Naive thymus-derived CD8-positive, alpha-beta T cell (primary cell): ENCODE measurements around the gene NEK6. TPM values are rescaled to one million over a fixed set of nuclear protein-coding genes. Genes with fewer than 3 reads are reported as not detected.

Experiments used
- ATAC-seq, 2 donors: fragments of 150-1000 bp; cut with Tn5 transposase in 1 of 2; sonication (Bioruptor Pico), chemical (Tn5 transposase) in 1 of 2; 1 replicate in 1 of 2; 2 replicates in 1 of 2; pipeline ENCODE4 v1.10.0; 2021; ENCODE audit warnings: mild to moderate bottlenecking in 2 of 2, moderate library complexity in 2 of 2
- POLR2A ChIA-PET: fragments of 350-600 bp; sonication (Branson Sonifier 250); formaldehyde crosslinking; loops from one replicate; lab custom pipeline; 2021; ENCODE audit warnings: antibody characterized with exemption; lab: Charles Lee
- DNase-seq, 10 donors: peaks; one replicate each; pipeline versions ENCODE4 v3.0.0 to v3.0.0-alpha.2; 2020 to 2022
- H3K27ac Mint-ChIP-seq, 10 donors: one replicate each; pipeline ENCODE4 v1.8.0; 2020 to 2022; ENCODE audit warnings: mild to moderate bottlenecking in 10 of 10, mixed read lengths in 10 of 10, moderate library complexity in 4 of 10, inconsistent platforms in 1 of 10
- H3K27me3 Mint-ChIP-seq, 5 donors: one replicate each; pipeline ENCODE4 v1.8.0; 2021 to 2022; ENCODE audit warnings: mixed read lengths in 5 of 5
- H3K36me3 Mint-ChIP-seq, 3 donors: one replicate each; pipeline ENCODE4 v1.8.0; 2020 to 2022; ENCODE audit warnings: mixed read lengths in 3 of 3, mild to moderate bottlenecking in 2 of 3, inconsistent platforms in 1 of 3
- H3K4me1 Mint-ChIP-seq, 4 donors: one replicate each; pipeline ENCODE4 v1.8.0; 2021 to 2022; ENCODE audit warnings: mixed read lengths in 4 of 4
- H3K4me3 Mint-ChIP-seq, 10 donors: one replicate each; pipeline ENCODE4 v1.8.0; 2020 to 2022; ENCODE audit warnings: mild to moderate bottlenecking in 10 of 10, mixed read lengths in 10 of 10, moderate library complexity in 6 of 10, inconsistent platforms in 1 of 10
- H3K9me3 Mint-ChIP-seq, 9 donors: one replicate each; pipeline ENCODE4 v1.8.0; 2020 to 2022; ENCODE audit warnings: mixed read lengths in 9 of 9, mild to moderate bottlenecking in 3 of 9, inconsistent platforms in 1 of 9, moderate library complexity in 1 of 9
- polyA plus RNA-seq, 3 donors: library from polyadenylated mRNA; unstranded; fragments of 300-500 nt; fragmentation: Illumina TruSeq; gene quantifications; one replicate each; pipeline ENCODE4 v1.2.3, GENCODE V29; 2021
- total RNA-seq, 8 experiments: library from RNA in 2 of 8; stranded (reverse) in 2 of 8; gene quantifications; one replicate each; pipeline ENCODE4 v1.2.3 and lab custom pipeline; 2021 to 2026

The NEK6 gene
- total and polyA plus RNA-seq, 5 experiments from 2014 or later: 0.37 to 1.7 (median 1.0) TPM; not detected in 1

DNA sequence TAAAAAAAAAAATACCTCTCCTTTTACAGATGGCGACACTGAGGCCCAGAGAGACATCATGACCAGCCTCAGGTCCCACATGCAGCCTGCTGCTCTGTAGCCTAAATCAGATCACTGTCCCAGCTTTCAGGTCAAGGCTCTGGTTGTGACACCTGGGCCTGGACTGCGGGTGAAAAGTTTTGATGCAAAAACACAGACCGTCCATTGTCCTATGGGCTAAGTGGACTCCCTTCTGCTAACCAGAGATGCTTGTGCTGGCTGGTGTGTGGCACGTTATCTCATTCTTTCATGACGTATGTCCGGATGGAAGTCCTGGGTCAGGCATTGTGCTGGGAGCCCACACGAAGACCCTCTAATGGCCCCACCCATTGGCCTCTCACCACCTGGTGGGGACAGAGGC, 7.8 kb downstream of the NEK6 start:
- no peak overlapping the region for H3K4me3 Mint-ChIP-seq
- POLR2A ChIA-PET: no interaction called here
- peaks cover 5 to 40% (median 21%) of the 10 kb centered on the region in 5 donors for H3K27me3 Mint-ChIP-seq
- H3K27ac Mint-ChIP-seq: peak overlapping the region in 1 of 10 donors; percentile 55
- H3K36me3 Mint-ChIP-seq: no peaks in the 10 kb centered on the region
- DNase-seq (no peak), ATAC-seq (no peak)
- peaks cover 0 to 70% (median 4%) of the 10 kb centered on the region in 4 donors for H3K4me1 Mint-ChIP-seq
- H3K9me3 Mint-ChIP-seq: no peaks in the 10 kb centered on the region

DNA sequence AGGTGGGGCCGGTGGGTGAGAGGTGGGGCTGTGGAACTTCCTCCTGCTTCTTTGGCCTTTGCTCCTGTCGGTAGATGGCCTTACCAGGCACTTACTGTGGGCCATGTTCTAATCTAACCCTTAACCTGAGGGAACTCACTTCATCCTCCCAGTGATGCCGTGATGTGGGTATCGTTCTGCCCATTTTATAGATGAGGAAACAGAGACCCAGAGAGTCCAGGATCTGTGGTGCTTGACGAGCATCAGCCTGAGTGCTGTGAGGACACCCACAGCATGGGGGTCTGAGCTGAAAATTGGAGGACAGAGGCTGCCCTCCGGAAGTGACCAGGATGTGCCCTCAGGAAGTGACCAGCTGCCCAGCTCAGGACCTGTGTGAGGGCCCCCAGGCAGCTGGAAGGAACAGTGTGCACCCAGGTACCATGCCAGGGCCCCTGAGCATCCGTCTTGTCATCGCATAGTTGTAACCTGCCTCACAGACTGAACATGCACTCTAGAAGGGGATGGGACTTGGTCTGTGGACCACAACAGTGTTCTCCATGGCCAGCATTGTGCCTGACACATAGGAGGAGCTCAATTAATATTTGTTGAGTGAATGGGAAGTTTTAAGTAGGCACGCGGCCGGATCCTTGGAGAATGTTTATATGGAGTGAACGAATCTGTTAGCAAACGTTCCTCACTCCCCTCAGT, 8.5 kb downstream of the NEK6 start:
- Mint-ChIP-seq H3K4me3 (no peak overlapping the region), H3K9me3 (no peaks in the 10 kb centered on the region), H3K36me3 (no peaks in the 10 kb centered on the region), H3K4me1 (peaks cover 0 to 65% (median 3%) of the 10 kb centered on the region in 4 donors), H3K27ac (no peak overlapping the region), H3K27me3 (peaks cover 0 to 32% (median 13%) of the 10 kb centered on the region in 5 donors)
- no peak for ATAC-seq
- POLR2A ChIA-PET: no interaction called here
- no peak for DNase-seq

DNA sequence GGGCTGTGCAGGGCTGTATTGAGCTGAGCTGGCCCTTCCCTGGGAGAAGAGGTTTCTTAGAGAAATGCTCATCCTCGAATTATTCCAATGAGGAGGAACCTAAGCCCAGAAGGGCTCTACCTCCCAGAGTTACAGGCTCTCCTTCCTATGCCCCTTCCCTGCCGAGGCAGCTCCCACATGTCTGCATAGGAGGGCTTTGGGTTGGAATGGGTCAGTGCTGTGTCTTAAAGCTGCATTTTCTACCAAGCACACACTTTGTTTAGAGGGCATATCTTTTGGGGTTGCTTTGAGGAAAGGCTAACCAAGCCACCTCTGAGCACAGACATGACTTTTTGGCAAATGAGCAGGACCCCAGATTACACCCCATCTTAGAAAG, 9.1 kb downstream of the NEK6 start:
- Mint-ChIP-seq H3K9me3 (no peaks in the 10 kb centered on the region), H3K27ac (no peak overlapping the region), H3K36me3 (no peaks in the 10 kb centered on the region), H3K27me3 (peaks cover 0 to 27% (median 9%) of the 10 kb centered on the region in 5 donors), H3K4me3 (no peak overlapping the region), H3K4me1 (peaks cover 0 to 60% (median 2%) of the 10 kb centered on the region in 4 donors)
- POLR2A ChIA-PET: no interaction called here
- ATAC-seq (no peak), DNase-seq (no peak)

DNA sequence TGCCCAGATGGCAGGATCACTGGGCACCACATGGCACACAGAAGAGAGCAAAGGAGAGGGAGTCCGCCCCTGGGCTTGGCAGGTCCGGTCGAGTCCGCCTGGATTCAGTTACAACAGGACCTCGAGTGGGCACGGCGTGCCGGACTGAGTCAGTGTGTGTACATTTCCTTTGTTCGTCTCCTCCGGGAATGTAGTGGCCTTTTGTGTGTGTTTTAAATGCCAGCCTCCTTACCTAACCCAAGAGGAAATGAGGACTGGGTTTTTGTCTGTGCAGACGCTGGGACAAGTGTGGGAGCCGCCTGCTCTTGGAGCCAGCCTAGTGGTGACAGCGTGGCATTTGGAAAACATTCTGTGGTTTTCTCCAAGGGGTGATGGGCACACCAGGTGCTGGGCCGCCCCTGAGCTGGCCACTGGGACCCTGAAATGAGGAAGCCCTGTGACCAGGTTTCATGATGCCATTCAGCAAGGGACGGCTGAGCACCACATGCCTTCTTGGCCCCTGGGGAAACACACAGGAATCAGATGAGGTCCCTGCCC, 9.6 kb downstream of the NEK6 start:
- no peak for ATAC-seq
- Mint-ChIP-seq H3K27ac (peak overlapping the region in 1 of 10 donors; percentile 21), H3K4me3 (peak overlapping the region in 1 of 10 donors; percentile 6), H3K9me3 (no peaks in the 10 kb centered on the region), H3K36me3 (no peaks in the 10 kb centered on the region), H3K27me3 (peaks cover 0 to 22% (median 7%) of the 10 kb centered on the region in 5 donors), H3K4me1 (peaks cover 0 to 55% (median 2%) of the 10 kb centered on the region in 4 donors)
- no peak for DNase-seq
- POLR2A ChIA-PET: no interaction called here

DNA sequence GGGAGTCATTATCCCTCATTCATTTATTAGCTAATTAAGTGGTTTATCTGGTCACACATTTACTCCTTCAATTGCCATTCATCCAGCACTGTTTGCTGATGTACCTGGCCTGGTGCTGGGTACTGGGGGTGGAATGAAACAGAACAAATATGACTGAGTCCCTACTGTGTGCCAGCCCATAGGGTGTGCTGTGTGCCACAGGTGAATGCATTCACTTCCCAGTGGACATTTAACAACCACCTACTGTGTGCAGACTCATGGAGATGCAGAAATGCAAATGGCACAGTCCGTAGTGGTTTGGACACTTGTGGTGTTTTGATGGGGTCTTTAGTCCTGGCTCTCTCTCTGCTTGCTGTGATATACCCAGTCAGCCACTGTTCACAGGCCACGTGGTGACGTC, 10.5 kb downstream of the NEK6 start:
- Mint-ChIP-seq H3K27me3 (peaks cover 0 to 22% (median 5%) of the 10 kb centered on the region in 5 donors), H3K27ac (no peak overlapping the region), H3K4me1 (peaks cover 0 to 53% (median 2%) of the 10 kb centered on the region in 4 donors), H3K9me3 (no peaks in the 10 kb centered on the region), H3K4me3 (no peak overlapping the region), H3K36me3 (no peaks in the 10 kb centered on the region)
- POLR2A ChIA-PET: no interaction called here
- ATAC-seq: no peak
- no peak for DNase-seq

DNA sequence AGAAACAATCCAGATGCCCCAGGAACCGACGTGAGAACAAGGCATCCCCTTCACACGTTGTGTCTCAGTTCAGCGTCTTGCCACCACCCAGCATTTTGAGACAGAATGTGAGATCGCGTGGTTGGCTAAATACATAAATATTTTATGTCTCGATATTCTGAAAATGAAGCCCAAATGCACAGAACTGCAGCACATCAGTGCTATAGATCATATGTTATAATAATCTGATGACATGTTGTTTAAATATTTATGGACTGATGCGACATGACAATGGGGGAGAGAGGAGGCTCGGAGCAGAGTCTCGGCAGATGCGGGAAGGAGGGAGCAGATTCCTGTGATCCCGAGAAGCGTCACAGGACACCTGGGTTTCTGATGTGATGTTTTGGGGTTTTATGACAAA, 10.9 kb downstream of the NEK6 start:
- Mint-ChIP-seq H3K27ac (no peak overlapping the region), H3K36me3 (no peaks in the 10 kb centered on the region), H3K4me3 (no peak overlapping the region), H3K9me3 (no peaks in the 10 kb centered on the region), H3K4me1 (peaks cover 0 to 50% (median 2%) of the 10 kb centered on the region in 4 donors), H3K27me3 (peaks cover 0 to 22% (median 4%) of the 10 kb centered on the region in 5 donors)
- POLR2A ChIA-PET: no interaction called here
- DNase-seq (no peak), ATAC-seq (no peak)

DNA sequence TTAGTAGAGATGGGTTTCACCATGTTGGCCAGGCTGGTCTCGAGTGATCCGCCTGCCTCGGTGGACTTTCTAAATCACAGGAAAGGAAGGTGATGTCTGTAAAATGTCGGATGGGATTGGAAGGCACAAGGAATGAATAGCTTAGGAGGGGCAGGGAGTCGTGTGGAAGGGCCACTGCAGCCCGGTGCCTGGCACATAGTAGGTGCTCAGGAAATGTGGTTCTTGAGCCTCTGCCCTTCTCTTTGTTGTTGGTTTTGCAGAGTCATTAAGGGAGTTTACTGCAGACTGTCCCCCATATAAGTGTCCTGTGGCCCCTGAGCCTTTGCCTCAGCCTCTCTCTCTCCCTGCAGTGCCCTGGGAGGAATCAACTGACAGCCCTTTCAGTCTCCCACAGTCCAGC, 11.8 kb downstream of the NEK6 start:
- DNase-seq (no peak), ATAC-seq (no peak)
- no peaks in the 10 kb centered on the region for H3K36me3 Mint-ChIP-seq
- H3K9me3 Mint-ChIP-seq: no peaks in the 10 kb centered on the region
- no peak overlapping the region for H3K4me3 Mint-ChIP-seq
- peaks cover 0 to 45% (median 2%) of the 10 kb centered on the region in 4 donors for H3K4me1 Mint-ChIP-seq
- POLR2A ChIA-PET: no interaction called here
- peaks cover 0 to 22% (median 4%) of the 10 kb centered on the region in 5 donors for H3K27me3 Mint-ChIP-seq
- H3K27ac Mint-ChIP-seq: no peak overlapping the region

DNA sequence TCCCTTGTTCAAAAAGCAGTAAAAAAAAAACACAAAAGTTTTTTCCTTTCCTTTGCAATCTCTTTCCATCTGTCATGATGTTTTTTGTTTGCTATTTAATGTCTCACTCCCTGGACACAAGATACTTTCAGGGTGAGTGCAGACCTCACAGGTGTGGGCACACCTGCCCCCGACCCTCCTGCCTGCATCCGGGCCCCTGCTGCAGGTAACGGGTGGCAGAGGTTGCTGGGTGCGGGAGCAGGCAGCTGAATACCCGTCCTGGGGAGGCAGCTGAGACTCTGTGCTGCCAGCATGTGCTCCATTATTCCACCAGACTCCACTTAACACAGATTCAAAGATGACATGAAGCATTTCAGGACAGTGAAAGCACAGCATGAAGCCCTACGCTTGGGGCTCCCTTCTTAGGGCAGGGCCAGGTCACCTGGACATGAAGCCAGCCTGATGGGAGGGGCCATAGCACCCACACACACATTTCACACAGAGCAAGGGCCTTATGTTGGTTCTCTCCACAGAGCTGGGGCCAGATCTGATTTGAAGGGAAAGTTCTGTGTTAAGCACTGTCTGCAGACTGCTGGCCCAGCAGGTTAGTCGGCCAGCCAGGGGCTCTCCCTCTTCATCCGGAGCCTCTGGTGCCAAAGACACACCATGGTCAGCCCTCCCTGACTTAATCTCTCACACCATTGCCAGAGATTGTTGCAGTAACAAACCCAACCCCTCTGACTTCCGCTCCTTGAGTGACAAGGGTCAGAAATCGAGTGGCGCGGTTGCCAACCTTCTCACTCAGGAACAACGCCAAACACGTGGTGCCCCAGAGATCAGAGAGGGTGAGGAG, 13.0 kb downstream of the NEK6 start:
- Mint-ChIP-seq H3K4me3 (no peak overlapping the region), H3K4me1 (peaks cover 0 to 36% (median 2%) of the 10 kb centered on the region in 4 donors), H3K27ac (no peak overlapping the region), H3K27me3 (peaks cover 0 to 18% (median 3%) of the 10 kb centered on the region in 5 donors), H3K9me3 (no peaks in the 10 kb centered on the region), H3K36me3 (no peaks in the 10 kb centered on the region)
- POLR2A ChIA-PET: no interaction called here
- DNase-seq: no peak
- ATAC-seq: no peak

DNA sequence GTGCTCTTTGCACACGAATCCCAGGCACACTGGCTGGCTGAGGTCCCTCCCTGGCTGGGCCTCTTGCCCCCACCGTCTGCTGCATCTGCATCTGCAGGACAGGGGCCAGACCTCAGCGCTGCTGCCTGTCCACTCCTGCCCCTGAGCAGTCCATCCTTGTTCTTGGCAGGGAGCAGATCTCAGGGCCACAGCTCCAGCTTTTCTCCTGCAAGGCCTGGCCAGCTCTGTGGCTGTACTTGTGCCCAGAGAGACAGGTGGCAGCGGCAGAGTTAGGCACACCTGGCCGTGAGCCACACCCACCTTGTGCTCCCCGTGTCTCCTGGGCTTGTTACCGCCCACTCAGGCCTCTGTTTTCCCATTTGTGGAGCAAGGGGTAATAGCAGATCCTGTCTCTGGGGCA, 13.9 kb downstream of the NEK6 start:
- no peaks in the 10 kb centered on the region for H3K36me3 Mint-ChIP-seq
- ATAC-seq: no peak
- H3K27me3 Mint-ChIP-seq: peaks cover 0 to 8% (median 0%) of the 10 kb centered on the region in 5 donors
- no peak overlapping the region for H3K27ac Mint-ChIP-seq
- POLR2A ChIA-PET: no interaction called here
- DNase-seq: no peak
- no peak overlapping the region for H3K4me3 Mint-ChIP-seq
- peaks cover 0 to 30% (median 2%) of the 10 kb centered on the region in 4 donors for H3K4me1 Mint-ChIP-seq
- no peaks in the 10 kb centered on the region for H3K9me3 Mint-ChIP-seq

DNA sequence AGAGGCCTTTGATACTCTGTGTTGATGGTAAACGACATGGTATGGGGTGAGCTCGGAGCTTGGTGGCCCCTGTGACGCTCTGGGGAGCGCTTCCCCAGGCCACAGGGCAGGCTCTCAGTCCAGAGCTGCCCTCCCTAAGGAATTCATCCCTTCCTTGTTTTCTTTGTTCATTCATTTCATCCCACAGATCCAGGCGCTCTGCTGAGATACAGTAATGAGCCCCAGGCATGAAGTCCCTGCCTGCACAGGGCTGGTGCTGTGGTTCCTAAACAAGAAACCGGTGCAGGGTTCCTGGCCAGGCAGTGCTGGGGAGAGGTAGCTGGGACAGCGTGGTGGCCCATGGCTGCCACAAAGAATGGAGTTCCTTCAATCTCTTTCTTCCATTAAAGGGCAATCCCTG, 14.4 kb downstream of the NEK6 start:
- POLR2A ChIA-PET: no interaction called here
- Mint-ChIP-seq H3K36me3 (no peaks in the 10 kb centered on the region), H3K27me3 (peaks cover 0 to 4% (median 0%) of the 10 kb centered on the region in 5 donors), H3K27ac (no peak overlapping the region), H3K9me3 (no peaks in the 10 kb centered on the region), H3K4me1 (peaks cover 0 to 27% (median 1%) of the 10 kb centered on the region in 4 donors), H3K4me3 (no peak overlapping the region)
- ATAC-seq (no peak), DNase-seq (no peak)

DNA sequence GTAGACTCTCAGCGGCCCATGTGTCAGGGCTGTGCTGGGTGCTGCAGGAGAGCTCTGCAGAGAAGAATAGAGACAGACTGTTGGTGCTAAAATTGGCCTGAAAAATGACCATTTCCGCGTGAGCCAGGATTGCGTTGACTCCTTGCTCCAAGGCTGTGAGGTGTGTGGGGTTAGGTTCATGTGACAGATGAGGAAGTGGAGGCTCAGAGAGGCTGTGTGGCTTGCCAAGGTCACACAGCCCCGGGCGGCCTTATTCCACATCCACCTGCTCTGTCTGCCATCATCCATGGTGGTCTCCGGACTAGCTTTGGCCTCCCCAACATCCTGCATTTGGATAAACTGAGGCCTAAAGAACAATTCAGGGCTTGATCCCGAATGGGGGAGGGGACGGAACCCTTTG, 15.2 kb downstream of the NEK6 start:
- H3K27ac Mint-ChIP-seq: no peak overlapping the region

DNA sequence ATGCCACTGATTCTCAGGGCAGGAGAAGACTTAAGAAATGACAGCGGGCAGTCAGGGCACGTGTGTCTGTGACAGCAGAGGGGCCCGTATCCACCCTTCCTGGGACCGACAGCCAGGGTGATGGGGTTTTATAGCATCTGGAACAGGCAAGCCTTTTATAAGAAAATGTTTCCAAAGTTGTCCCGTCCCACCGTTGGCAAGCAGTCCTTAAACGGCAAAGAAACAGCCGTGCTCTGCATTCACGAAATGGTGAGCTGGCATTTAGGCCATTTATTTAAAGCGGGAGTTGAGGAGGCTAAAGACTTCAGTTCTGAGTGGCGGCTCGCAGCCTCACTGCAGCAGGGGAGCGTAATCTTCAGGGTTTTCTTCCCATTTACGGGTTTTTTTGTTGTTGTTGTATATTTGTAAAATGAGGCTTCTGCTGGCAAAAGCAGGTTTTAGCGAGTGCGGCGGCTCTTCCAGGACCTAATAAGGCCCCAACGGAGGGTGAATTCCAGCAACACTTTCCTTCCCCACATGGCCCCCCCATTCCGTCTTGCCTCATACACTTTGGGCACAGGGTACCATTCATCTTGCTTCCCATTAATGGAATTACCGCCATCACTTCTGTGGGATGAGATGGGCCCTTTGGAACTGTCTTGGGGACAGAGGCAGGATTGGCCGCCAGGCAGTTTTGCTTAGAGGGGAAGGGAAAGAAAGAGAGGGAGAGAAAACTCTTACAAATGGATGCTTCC, 15.8 kb downstream of the NEK6 start:
- H3K27ac Mint-ChIP-seq: no peak overlapping the region
- POLR2A ChIA-PET: no interaction called here
- no peak overlapping the region for H3K4me3 Mint-ChIP-seq
- peaks cover 0 to 13% (median under 1%) of the 10 kb centered on the region in 4 donors for H3K4me1 Mint-ChIP-seq
- DNase-seq (no peak), ATAC-seq (no peak)
- H3K27me3 Mint-ChIP-seq: no peaks in the 10 kb centered on the region
- H3K9me3 Mint-ChIP-seq: no peaks in the 10 kb centered on the region
- no peaks in the 10 kb centered on the region for H3K36me3 Mint-ChIP-seq

More for the DNA sequence above, 15.2 kb downstream of the NEK6 start:
- no peaks in the 10 kb centered on the region for H3K36me3 Mint-ChIP-seq
- ATAC-seq (no peak), DNase-seq (no peak)
- no peaks in the 10 kb centered on the region for H3K9me3 Mint-ChIP-seq
- no peaks in the 10 kb centered on the region for H3K27me3 Mint-ChIP-seq
- peaks cover 0 to 18% (median under 1%) of the 10 kb centered on the region in 4 donors for H3K4me1 Mint-ChIP-seq
- POLR2A ChIA-PET: no interaction called here
- no peak overlapping the region for H3K4me3 Mint-ChIP-seq
